K562 (cell line): ENCODE data around the gene ZNF831. TPM values are rescaled to one million over a fixed set of nuclear protein-coding genes. Genes with fewer than 3 reads are reported as not detected.

Source experiments
- ATAC-seq: fragments of 200-7000 bp; cut with Tn5 transposase; 3 replicates; pipeline ENCODE4 v1.9.1; 2020; ENCODE audit warnings: moderate library complexity
- BruUV-seq: library from RNA; stranded (reverse); fragments of 400-500 nt; replicated peaks from 2 replicates; lab custom pipeline; 2021; lab: Mats Ljungman, UMichigan
- CTCF ChIA-PET: fragments of 300-600 bp; formaldehyde crosslinking; extraction: SDS; loops from one replicate; lab custom pipeline; 2021; ENCODE audit warnings: low intra/inter-chr PET ratio; lab: Yijun Ruan, JAX
- POLR2A ChIA-PET: fragments of 300-600, 350-650 bp; sonication (Branson Sonifier 250); formaldehyde crosslinking; extraction: SDS; loops from one replicate; lab custom pipeline; 2021; ENCODE audit warnings: antibody characterized with exemption, inconsistent platforms; lab: Yijun Ruan, JAX
- DNase-seq, 4 experiments: peaks; one replicate each; pipeline versions ENCODE4 v3.0.0 to v3.0.0-alpha.2; 2011 to 2018; ENCODE audit warnings: low spot score in 3 of 4, mixed read lengths in 3 of 4; ENCODE audit errors: extremely low read depth in 1 of 4
- FAIRE-seq: peaks from 2 replicates; lab custom pipeline; 2011; peaks lifted over from hg19 to GRCh38; lab: Jason Lieb, UNC
- H2AFZ ChIP-seq: 2 replicates; pipeline ENCODE4 v1.6.0; 2011; ENCODE audit warnings: low read depth, low read length, control low read depth, inconsistent platforms
- H3K27ac ChIP-seq: fragments of 200-600 bp; 3 replicates; pipeline ENCODE4 v1.8.0; 2011; ENCODE audit warnings: low read depth, mild to moderate bottlenecking, control low read depth, inconsistent platforms, low read length, moderate library complexity, mixed read lengths; ENCODE audit errors: extremely low read depth
- H3K27me3 ChIP-seq, 2 experiments: fragments of 300-600 bp in 1 of 2; 2 replicates in 1 of 2; 3 replicates in 1 of 2; pipeline versions ENCODE4 v1.6.0 to v1.8.0; 2011; ENCODE audit warnings: inconsistent platforms in 2 of 2, low read length in 2 of 2, mild to moderate bottlenecking in 1 of 2, mixed read lengths in 1 of 2, moderate library complexity in 1 of 2; ENCODE audit not compliant: control insufficient read depth in 2 of 2, insufficient read depth in 2 of 2
- H3K36me3 ChIP-seq: fragments of 300-600 bp; 3 replicates; pipeline ENCODE4 v1.8.0; 2011; ENCODE audit warnings: mild to moderate bottlenecking, low read length, inconsistent platforms; ENCODE audit not compliant: control insufficient read depth, insufficient read depth
- H3K4me1 ChIP-seq, 2 experiments: fragments of 200-600 bp in 1 of 2; replicated peaks in 1 of 2; 2 replicates in 1 of 2; 3 replicates in 1 of 2; pipeline versions ENCODE4 v1.5.1 to v1.8.0; 2011; ENCODE audit warnings: inconsistent platforms in 2 of 2, low read length in 2 of 2, mild to moderate bottlenecking in 1 of 2, mixed read lengths in 1 of 2, moderate library complexity in 1 of 2; ENCODE audit not compliant: control insufficient read depth in 2 of 2, insufficient read depth in 2 of 2
- H3K4me2 ChIP-seq: 2 replicates; pipeline ENCODE4 v1.6.1; 2011; ENCODE audit warnings: low read length, control low read depth, inconsistent platforms, mixed read lengths; ENCODE audit not compliant: insufficient read depth
- H3K4me3 ChIP-seq: fragments of 200-600 bp; sonication (generic), shearing (Covaris generic); 2 replicates; pipeline ENCODE4 v1.5.1; 2016; ENCODE audit warnings: control low read depth, inconsistent platforms
- H3K79me2 ChIP-seq: fragments of 200-600 bp; 3 replicates; pipeline ENCODE4 v1.8.0; 2011; ENCODE audit warnings: low read length, inconsistent platforms; ENCODE audit not compliant: control insufficient read depth, insufficient read depth
- H3K9ac ChIP-seq, 2 experiments: 2 replicates each; pipeline versions ENCODE4 v1.6.0 to v1.6.1; 2011; ENCODE audit warnings: low read depth in 2 of 2, low read length in 2 of 2, control low read depth in 1 of 2, inconsistent platforms in 1 of 2, mild to moderate bottlenecking in 1 of 2, mixed read lengths in 1 of 2; ENCODE audit not compliant: insufficient read depth in 1 of 2
- H3K9me1 ChIP-seq: one replicate; pipeline ENCODE4 v1.6.0; 2011; ENCODE audit warnings: inconsistent platforms, mild to moderate bottlenecking, low read length, moderate library complexity; ENCODE audit not compliant: control insufficient read depth, insufficient read depth
- H3K9me3 ChIP-seq: replicated peaks from 2 replicates; pipeline ENCODE4 v1.5.1; 2011; ENCODE audit warnings: low read depth, low read length, inconsistent platforms; ENCODE audit not compliant: control insufficient read depth, insufficient read depth
- H4K20me1 ChIP-seq: replicated peaks from 2 replicates; pipeline ENCODE4 v1.6.1; 2011; ENCODE audit warnings: low read length, inconsistent platforms, mixed read lengths; ENCODE audit not compliant: control insufficient read depth, insufficient read depth
- ARID1B ChIP-seq: fragments of 450-650 bp; IDR thresholded peaks from 2 replicates; pipeline ENCODE4 v1.6.1; 2016; ENCODE audit warnings: antibody characterized with exemption, mild to moderate bottlenecking, inconsistent platforms
- CSDE1 ChIP-seq, 2 experiments: fragments of 450-650 bp; IDR thresholded peaks; 2 replicates each; pipeline ENCODE4 v1.6.1; 2016; ENCODE audit warnings: mild to moderate bottlenecking in 1 of 2
- NCOA6 ChIP-seq: fragments of 450-650 bp; IDR thresholded peaks from 2 replicates; pipeline ENCODE4 v1.6.1; 2017; ENCODE audit warnings: mild to moderate bottlenecking
- NUFIP1 ChIP-seq: fragments of 450-650 bp; IDR thresholded peaks from 2 replicates; pipeline ENCODE4 v1.6.1; 2018; ENCODE audit not compliant: partially characterized antibody
- RBFOX2 ChIP-seq: fragments of 200-400 bp; formaldehyde crosslinking; IDR thresholded peaks from 2 replicates; pipeline ENCODE4 v1.6.1; 2017; ENCODE audit warnings: low read depth, mild to moderate bottlenecking, low read length, moderate library complexity
- ZNF699 ChIP-seq: fragments of 250-450 bp; sonication (Bioruptor Pico); IDR thresholded peaks from 2 replicates; pipeline ENCODE4 v1.8.0; 2021; ENCODE audit warnings: mild to moderate bottlenecking, moderate library complexity; ENCODE audit not compliant: insufficient replicate concordance
- WGBS: fragments of 100-300 bp; shearing (Covaris generic); methylation state at CpG from one replicate; pipeline ENCODE4 v1.1.6; 2016; ENCODE audit warnings: low coverage, mixed read lengths; ENCODE audit not compliant: insufficient coverage; ENCODE audit errors: missing lambda C conversion rate; 5-methylcytosine and 5-hydroxymethylcytosine counted together
- in situ Hi-C: fragments of 300-500 bp; cut with MboI; formaldehyde crosslinking; loops from 4 replicates; pipeline ENCODE4 v1.15.0; 2018; ENCODE audit warnings: inconsistent platforms, mixed read lengths
- intact Hi-C: fragments of 100-400 bp; cut with micrococcal nuclease; formaldehyde crosslinking; loops from 2 replicates; pipeline ENCODE4 v1.14.2; 2022
- polyA plus RNA-seq, 8 experiments: library from polyadenylated mRNA; depleted of rRNA in 4 of 8; stranded (reverse) in 5 of 8; unstranded in 3 of 8; fragments of >200 nt; fragmentation: Nextera tagmentation in 2 of 8; fragmentation: Illumina TruSeq in 1 of 8; extraction: Ambion mirVana in 2 of 8; extraction: Trizol in 1 of 8; gene quantifications; 2 replicates each; pipeline versions ENCODE4 v1.2.1 to v1.2.3, GENCODE V29; 2011 to 2014; ENCODE audit warnings: inconsistent platforms in 1 of 8, missing spikeins in 1 of 8
- total RNA-seq, 7 experiments: library from RNA; depleted of rRNA in 6 of 7; stranded (reverse); fragments of >200 nt in 6 of 7; fragmentation: Illumina TruSeq in 2 of 7; extraction: Trizol in 2 of 7; gene quantifications; 2 replicates each; pipeline versions ENCODE4 v1.2.1 to v1.2.3, GENCODE V29; 2011 to 2021; ENCODE audit warnings: low replicate concordance in 1 of 7
- TF ChIP-seq, protein P1 (sequence below): sonication (generic); formaldehyde crosslinking; IDR thresholded peaks from 2 replicates; pipeline ENCODE4 v1.8.0; 2023; ENCODE audit warnings: mild to moderate bottlenecking, missing genetic modification reagents

The ZNF831 gene
- total and polyA plus RNA-seq, 9 of the 15 experiments (the other 6 are each of a cell fraction or from before 2014, with no cell fraction given): not detected

DNA sequence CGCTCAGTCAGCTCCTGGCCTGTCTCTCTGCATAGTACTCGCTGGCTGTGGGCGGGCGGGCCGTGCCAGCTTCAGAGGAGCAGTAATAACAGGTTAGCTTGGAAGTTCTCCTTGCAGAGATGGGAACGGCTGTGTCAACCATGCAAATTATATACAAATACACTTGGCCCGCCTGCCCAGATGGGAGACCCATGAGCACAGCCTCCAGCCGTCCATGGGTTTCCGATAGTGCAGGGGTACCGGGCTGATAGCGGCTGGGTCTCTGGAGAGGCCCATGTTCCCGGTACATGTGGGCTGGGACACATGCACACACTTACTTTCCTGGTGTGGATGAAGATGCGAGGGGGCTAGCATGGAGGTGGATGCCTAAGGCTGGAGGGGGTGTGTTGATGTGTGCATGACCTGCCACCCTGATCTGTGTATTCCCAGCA lies 12.8 kb upstream of the ZNF831 start (continued):
- TF ChIP-seq, protein P1, sequence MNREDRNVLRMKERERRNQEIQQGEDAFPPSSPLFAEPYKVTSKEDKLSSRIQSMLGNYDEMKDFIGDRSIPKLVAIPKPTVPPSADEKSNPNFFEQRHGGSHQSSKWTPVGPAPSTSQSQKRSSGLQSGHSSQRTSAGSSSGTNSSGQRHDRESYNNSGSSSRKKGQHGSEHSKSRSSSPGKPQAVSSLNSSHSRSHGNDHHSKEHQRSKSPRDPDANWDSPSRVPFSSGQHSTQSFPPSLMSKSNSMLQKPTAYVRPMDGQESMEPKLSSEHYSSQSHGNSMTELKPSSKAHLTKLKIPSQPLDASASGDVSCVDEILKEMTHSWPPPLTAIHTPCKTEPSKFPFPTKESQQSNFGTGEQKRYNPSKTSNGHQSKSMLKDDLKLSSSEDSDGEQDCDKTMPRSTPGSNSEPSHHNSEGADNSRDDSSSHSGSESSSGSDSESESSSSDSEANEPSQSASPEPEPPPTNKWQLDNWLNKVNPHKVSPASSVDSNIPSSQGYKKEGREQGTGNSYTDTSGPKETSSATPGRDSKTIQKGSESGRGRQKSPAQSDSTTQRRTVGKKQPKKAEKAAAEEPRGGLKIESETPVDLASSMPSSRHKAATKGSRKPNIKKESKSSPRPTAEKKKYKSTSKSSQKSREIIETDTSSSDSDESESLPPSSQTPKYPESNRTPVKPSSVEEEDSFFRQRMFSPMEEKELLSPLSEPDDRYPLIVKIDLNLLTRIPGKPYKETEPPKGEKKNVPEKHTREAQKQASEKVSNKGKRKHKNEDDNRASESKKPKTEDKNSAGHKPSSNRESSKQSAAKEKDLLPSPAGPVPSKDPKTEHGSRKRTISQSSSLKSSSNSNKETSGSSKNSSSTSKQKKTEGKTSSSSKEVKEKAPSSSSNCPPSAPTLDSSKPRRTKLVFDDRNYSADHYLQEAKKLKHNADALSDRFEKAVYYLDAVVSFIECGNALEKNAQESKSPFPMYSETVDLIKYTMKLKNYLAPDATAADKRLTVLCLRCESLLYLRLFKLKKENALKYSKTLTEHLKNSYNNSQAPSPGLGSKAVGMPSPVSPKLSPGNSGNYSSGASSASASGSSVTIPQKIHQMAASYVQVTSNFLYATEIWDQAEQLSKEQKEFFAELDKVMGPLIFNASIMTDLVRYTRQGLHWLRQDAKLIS (CRISPR knock-in tag): no peak

DNA sequence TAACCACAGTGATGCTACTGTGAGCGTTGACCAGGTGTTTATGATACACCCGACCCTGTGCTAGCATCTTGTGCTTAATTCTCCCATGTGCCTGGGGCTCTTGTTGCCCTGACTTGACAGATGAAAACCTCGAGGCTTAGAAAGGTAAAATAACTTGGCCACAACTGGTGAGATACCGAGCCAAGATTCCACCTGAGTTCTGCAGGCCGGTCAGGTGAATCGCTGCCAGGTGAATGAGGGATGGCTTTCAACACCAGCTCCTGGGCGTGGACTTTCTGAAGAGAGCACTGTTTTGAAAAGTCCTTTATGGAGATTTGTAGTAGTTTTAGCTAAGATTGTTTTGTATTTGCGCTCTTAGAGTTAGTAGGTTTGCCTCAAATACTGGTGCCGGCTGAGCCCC lies 12.2 kb upstream of the ZNF831 start:
- no peak overlapping the region for H3K4me2 ChIP-seq
- no peak overlapping the region for H3K27ac ChIP-seq

More for the DNA sequence above, 12.2 kb upstream of the ZNF831 start:
- H3K79me2 ChIP-seq: no peaks in the 10 kb centered on the region
- no peaks in the 10 kb centered on the region for H3K9me3 ChIP-seq
- H3K9ac ChIP-seq: no peak overlapping the region
- H3K27me3 ChIP-seq: peaks cover 25 to 68% of the 10 kb centered on the region in 2 experiments
- in situ Hi-C loops: no loop called here
- no peaks in the 10 kb centered on the region for H3K36me3 ChIP-seq
- no peak for DNase-seq
- no peaks in the 10 kb centered on the region for H3K4me1 ChIP-seq
- BruUV-seq: no TSS peak
- intact Hi-C loops: no loop called here
- ChIA-PET POLR2A (no interaction called here), CTCF (no interaction called here)
- no peaks in the 10 kb centered on the region for H3K9me1 ChIP-seq
- H2AFZ ChIP-seq: no peak overlapping the region
- WGBS: 0% methylated on average over 9 of the region's 9 CpGs
- H3K4me3 ChIP-seq: no peak overlapping the region
- no peak for TF ChIP-seq ZNF699 (CRISPR knock-in tag)
- no peak for TF ChIP-seq CSDE1 (IDR thresholded peaks at IDR 0.05)
- TF ChIP-seq NUFIP1: no peak
- TF ChIP-seq ARID1B: no peak
- no peak for TF ChIP-seq NCOA6
- no peak for TF ChIP-seq RBFOX2
- no peak for FAIRE-seq
- H4K20me1 ChIP-seq: peaks cover 25% of the 10 kb centered on the region
- no peak for ATAC-seq
